ENCODE data around the gene APOBEC2. TPM values are rescaled to one million over a fixed set of nuclear protein-coding genes. Genes with fewer than 3 reads are reported as not detected.
A peak's percentile ranks its signal among the peaks of the same experiment; 100 is the strongest.

Gene APOBEC2
- total RNA-seq, 3 donors from 2014 or later = not detected

GRCh38 chr6:41092421-41093140 is 39.6 kb downstream of the APOBEC2 start:
- TF ChIP-seq POLR2A (IDR thresholded peaks at IDR 0.05) (no peak), CTCF (IDR thresholded peaks at IDR 0.05) (no peak), POLR2AphosphoS5 (IDR thresholded peaks at IDR 0.05) (no peak)

GRCh38 chr6:41093729-41094128 is 40.7 kb downstream of the APOBEC2 start:
- H3K4me1 ChIP-seq = no peaks in the 10 kb centered on the region
- H3K4me3 ChIP-seq = no peak overlapping the region
- H3K36me3 ChIP-seq = peaks cover 5% of the 10 kb centered on the region
- no peak for TF ChIP-seq POLR2AphosphoS5 (IDR thresholded peaks at IDR 0.05)
- TF ChIP-seq POLR2A (IDR thresholded peaks at IDR 0.05) = no peak
- TF ChIP-seq CTCF (IDR thresholded peaks at IDR 0.05) = no peak
- H3K9me3 ChIP-seq = no peaks in the 10 kb centered on the region
- intact Hi-C loops (cut with DNase I; ENCODE audit: low total_unique reads) = no loop called here
- H3K27me3 ChIP-seq = no peaks in the 10 kb centered on the region
- no peak for DNase-seq (ENCODE audit: low spot score in 2 of 2)
- H3K27ac ChIP-seq = no peak overlapping the region

More at GRCh38 chr6:41092421-41093140, 39.6 kb downstream of the APOBEC2 start:
- DNase-seq (ENCODE audit: low spot score in 2 of 2) = no peak
- intact Hi-C loops (cut with DNase I; ENCODE audit: low total_unique reads) = no loop called here
- no peak overlapping the region for H3K27ac ChIP-seq
- no peaks in the 10 kb centered on the region for H3K27me3 ChIP-seq
- no peaks in the 10 kb centered on the region for H3K9me3 ChIP-seq
- H3K4me1 ChIP-seq = no peaks in the 10 kb centered on the region
- H3K4me3 ChIP-seq = no peak overlapping the region
- peaks cover 5% of the 10 kb centered on the region for H3K36me3 ChIP-seq

- Histone ChIP-seq H3K4me1 (no peaks in the 10 kb centered on the region), H3K4me3 (no peak overlapping the region), H3K27ac (peak overlapping the region; percentile 29 to 45), H3K36me3 (peaks cover 5% of the 10 kb centered on the region), H3K9me3 (no peaks in the 10 kb centered on the region), H3K27me3 (no peaks in the 10 kb centered on the region)
- intact Hi-C loops (cut with DNase I; ENCODE audit: low total_unique reads) = no loop called here
- peak in 1 of 3 donors; percentile 12 for TF ChIP-seq CTCF (IDR thresholded peaks at IDR 0.05)
- no peak for TF ChIP-seq POLR2AphosphoS5 (IDR thresholded peaks at IDR 0.05)
- DNase-seq (ENCODE audit: low spot score in 2 of 2) = no peak
Observed at GRCh38 chr6:41097467-41098090, 44.6 kb downstream of the APOBEC2 start.

- intact Hi-C loops (cut with DNase I; ENCODE audit: low total_unique reads) = no loop called here
- Histone ChIP-seq H3K4me3 (no peak overlapping the region), H3K36me3 (peaks cover 5% of the 10 kb centered on the region), H3K27ac (peak overlapping the region; percentile 29 to 45), H3K4me1 (no peaks in the 10 kb centered on the region), H3K27me3 (no peaks in the 10 kb centered on the region), H3K9me3 (no peaks in the 10 kb centered on the region)
- no peak for TF ChIP-seq POLR2AphosphoS5 (IDR thresholded peaks at IDR 0.05)
- TF ChIP-seq POLR2A (IDR thresholded peaks at IDR 0.05) = no peak
- no peak for TF ChIP-seq CTCF (IDR thresholded peaks at IDR 0.05)
- DNase-seq (ENCODE audit: low spot score in 2 of 2) = no peak
Observed at GRCh38 chr6:41098366-41098765, 45.4 kb downstream of the APOBEC2 start.

- TF ChIP-seq CTCF (IDR thresholded peaks at IDR 0.05) (no peak), POLR2AphosphoS5 (IDR thresholded peaks at IDR 0.05) (no peak), POLR2A (IDR thresholded peaks at IDR 0.05) (no peak)
- Histone ChIP-seq H3K27ac (no peak overlapping the region), H3K36me3 (no peaks in the 10 kb centered on the region), H3K27me3 (no peaks in the 10 kb centered on the region), H3K9me3 (no peaks in the 10 kb centered on the region), H3K4me1 (no peaks in the 10 kb centered on the region), H3K4me3 (no peak overlapping the region)
- intact Hi-C loops (cut with DNase I; ENCODE audit: low total_unique reads) = no loop called here
- DNase-seq (ENCODE audit: low spot score in 2 of 2) = no peak
Observed at GRCh38 chr6:41100871-41101287, 47.9 kb downstream of the APOBEC2 start.

Data from breast epithelium (tissue), 4 donors.